ENCODE results near the gene OR10W1.

OR10W1 gene, protein sequence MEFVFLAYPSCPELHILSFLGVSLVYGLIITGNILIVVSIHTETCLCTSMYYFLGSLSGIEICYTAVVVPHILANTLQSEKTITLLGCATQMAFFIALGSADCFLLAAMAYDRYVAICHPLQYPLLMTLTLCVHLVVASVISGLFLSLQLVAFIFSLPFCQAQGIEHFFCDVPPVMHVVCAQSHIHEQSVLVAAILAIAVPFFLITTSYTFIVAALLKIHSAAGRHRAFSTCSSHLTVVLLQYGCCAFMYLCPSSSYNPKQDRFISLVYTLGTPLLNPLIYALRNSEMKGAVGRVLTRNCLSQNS

DNA sequence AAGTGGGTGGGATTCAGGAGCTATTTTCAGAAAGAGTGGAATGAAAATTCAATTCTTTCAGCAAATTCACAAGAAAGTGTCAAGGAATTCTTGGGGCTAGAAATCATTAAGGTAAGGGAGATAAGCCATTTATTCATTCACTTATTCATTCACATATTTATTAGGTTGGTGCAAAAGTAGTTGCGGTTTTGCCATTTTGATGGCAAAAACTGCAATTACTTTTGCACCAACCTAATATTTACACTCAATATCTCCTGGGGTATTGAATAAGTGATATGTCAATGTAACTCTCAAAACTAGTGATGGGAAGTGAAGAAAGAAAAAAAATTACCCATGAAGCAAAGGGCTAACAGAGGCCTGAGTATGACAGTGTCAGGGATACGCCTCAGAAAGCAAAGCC, at the start of gene OR10W1:
TSS of gene OR10W1 (minus strand) at position 119 of the 400 bp plus-strand sequence. CDS start 402 bp downstream, outside the sequence.
- DNase-seq (ENCODE audit: low read depth, low spot score) = no peak

DNA sequence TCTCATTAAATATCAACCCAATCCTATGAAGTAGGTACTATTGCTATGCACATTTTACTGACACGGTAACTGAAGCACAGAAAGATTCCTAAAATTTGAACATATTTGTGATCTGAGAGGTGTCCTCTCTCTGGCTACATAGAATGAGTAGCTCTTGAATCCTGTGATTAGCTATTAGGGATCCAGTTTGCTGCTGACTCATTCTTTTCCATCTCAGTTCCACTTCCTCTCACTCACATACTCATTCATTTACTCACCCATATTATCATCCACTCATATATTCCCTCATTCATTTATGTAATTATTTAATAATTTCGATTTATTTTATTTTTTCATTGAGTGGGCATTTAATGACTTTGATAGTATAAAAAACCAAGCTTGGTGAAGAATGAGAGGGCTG, 48.1 kb upstream of the OR10W1 start:
- no peak for DNase-seq (ENCODE audit: low read depth, low spot score)

DNA sequence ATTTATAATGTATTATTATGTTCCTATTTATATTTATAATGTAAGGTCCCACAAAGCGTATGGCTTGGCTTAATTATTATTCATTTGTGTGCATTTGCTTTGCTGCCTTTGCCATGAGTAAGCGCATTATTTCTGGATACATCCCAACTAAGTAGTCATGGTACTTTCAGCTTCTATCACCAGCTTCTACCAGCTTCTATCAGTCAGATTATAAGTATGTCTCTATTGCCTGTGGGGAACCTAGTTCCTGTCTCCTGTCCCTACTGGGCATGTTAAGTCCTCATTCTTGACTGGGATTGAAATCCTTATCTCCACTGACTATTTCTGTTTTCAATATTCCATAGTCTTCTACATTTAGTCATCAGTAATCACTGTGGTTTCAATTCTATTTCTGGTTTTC, 33.5 kb upstream of the OR10W1 start:
- DNase-seq (ENCODE audit: low read depth, low spot score) = no peak

- no peak for DNase-seq (ENCODE audit: low read depth, low spot score)
Observed at GRCh38 chr11:58292017-58292416, 24.0 kb upstream of the OR10W1 start.

DNA sequence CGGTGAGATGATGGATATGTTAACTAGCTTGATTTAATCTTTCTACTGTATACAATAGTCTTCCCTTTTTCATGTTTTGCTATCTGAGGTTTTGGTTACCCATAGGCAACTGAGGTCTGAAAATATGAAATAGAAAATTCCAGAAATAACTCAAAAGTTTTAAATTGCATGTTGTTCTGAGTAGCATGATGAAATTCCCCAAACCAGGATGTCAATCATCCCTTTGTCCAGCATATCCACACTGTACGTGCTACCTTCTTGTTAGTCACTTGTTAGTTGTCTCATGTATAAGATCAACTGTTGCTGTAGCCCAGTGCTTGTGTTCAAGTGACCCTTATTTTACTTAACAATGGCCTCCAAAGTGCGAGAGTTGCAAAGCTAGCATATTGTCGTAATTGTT, 21.2 kb upstream of the OR10W1 start:
- DNase-seq (ENCODE audit: low read depth, low spot score) = no peak

DNA sequence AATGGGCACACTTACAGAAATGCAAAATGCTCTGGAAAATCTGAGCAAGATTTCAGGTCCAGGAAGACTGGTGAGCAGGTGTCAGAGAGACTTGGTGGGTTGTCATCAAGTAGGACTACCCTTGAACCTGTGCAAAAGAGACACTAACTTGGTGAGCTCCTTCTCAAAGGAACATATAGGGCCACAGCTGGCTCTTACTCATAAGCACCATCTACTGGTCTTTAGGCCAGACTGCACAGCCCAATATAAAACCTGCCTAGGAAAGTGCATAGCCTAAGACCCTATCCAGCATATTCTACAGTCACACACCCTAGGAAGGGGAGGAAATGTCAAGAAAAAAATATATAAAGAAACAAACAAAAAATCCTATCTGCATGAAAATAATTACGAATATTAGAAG, 18.2 kb upstream of the OR10W1 start:
- DNase-seq (ENCODE audit: low read depth, low spot score) = no peak

GRCh38 chr11:58285483-58286040, 17.5 kb upstream of the OR10W1 start:
- DNase-seq (ENCODE audit: low read depth, low spot score) = no peak

DNA sequence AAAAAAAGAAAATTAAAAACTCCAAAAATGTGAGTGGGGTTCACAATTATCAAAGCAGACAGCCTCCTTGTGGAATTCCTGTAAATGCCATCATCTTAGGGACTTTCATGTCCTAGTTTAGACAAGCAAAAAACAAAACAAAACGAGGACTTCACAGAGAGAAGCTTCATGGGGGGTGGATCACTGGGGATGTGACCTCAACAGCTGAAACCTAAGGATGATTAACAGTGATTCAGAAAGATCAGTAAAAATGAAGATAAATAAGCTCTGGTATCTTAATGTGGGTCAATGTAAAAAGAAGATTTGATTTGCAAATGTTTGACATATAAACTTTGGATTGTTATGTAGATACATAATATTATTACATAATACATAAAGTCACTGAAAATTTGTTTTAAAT, 8.1 kb upstream of the OR10W1 start:
- DNase-seq (ENCODE audit: low read depth, low spot score) = no peak

DNA sequence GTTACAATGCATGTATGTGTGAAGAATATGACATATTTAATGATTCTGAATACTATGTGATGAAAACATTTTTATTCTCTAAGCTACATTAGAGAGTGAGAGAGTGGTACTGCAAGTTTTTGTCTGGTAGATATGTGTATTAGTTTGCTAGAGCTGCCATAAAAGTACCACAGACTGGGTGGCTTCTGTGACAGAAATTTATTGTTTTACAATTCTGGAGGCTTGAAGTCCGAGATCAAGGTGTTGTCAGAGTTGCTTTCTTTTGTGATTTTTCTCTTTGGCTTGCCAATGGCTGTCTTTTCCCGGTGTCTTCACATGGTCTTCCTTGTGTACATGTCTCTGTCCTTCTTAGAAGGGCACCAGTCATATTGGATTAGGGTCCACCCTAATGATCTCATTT, 6.9 kb upstream of the OR10W1 start:
- no peak for DNase-seq (ENCODE audit: low read depth, low spot score)

DNA sequence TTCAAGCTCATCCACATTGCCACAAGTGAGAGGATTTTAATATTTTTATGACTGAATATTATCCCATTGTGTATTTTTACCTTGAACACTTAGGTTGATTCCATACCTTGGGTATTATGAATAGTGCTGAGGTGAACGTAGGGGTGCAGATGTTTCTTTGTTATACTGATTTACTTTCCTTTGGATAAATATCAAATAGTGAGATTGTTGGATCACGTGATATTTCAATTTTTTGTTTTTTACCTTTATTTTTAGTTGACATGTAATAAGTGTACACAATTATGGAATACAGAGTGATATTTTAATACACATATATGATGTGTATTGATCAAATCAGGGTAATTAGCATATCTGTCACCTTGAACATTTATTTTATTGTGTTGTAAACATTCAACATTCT, 8.1 kb downstream of the OR10W1 start:
- no peak for DNase-seq (ENCODE audit: low read depth, low spot score)

GRCh38 chr11:58254936-58255335, 13.1 kb downstream of the OR10W1 start:
- no peak for DNase-seq (ENCODE audit: low read depth, low spot score)

DNA sequence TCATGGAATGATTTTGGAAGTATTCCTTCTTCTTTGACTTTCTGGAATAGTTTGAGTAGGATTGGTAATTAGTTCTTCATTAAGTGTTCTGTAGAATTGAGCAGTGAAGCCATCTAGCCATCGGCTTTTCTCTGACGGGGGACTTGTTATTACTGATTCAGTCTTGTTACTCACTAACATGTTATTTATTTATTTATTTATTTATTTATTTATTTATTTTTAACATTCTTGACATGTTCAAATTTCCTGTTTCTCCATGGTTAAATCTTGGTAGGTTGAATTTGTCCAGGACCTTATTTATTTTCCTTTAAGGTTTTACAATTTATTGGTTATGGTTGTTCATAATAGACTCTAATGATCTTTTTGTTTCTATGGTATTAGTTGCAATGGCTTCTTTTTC, 24.1 kb downstream of the OR10W1 start:
- no peak for DNase-seq (ENCODE audit: low read depth, low spot score)

DNA sequence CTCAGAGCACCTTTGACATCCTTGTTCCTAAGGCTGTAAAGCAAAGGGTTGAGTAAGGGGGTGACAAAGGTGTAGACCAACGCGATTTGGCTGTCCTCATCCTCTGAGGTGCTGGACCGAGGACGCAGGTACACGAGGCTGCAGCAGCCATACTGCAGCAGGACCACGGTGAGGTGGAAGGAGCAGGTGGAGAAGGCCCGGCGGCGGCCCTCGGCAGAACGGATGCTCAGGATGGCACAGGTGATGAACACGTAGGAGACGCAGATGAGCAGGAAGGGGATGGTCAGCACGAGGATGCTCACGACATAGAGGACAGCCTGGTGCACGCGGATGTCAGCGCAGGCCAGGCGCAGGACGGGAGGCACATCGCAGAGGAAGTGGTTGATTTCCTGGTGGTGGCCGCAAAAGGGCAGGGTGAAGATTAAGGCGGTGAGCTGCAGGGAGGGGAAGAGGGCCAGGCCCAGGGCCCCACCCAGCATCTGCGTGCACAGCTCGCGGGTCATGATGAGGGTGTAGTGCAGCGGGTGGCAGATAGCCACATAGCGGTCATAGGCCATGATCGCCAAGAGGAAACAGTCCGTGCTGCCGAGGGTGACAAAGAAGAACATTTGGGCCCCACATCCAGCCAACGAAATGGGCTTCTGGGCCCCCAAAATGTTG, 40.0 kb downstream of the OR10W1 start:
- DNase-seq (ENCODE audit: low read depth, low spot score) = no peak

GRCh38 chr11:58222721-58223120, 45.3 kb downstream of the OR10W1 start:
- DNase-seq (ENCODE audit: low read depth, low spot score) = no peak
